ENCODE results near the gene EFNB2.

EFNB2 gene

DNA sequence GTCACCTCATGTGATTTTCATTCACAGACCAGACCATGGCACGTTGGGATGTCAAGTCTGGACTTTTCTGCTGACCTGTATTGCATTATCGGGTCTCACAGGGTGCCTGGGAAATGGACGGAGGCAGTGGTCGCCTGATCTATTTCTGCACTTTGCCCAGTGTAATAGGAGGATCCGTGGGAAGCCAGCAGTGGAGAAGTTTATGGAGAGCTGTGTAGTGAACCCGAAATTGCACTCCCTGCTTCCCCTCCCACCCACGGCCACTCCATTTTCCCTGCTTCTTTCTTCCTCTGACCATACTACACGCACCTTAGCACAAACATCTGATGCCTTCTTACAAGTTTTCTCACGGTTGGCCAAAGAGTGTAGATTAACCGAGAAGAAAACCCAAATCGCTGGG is 16.9 kb downstream of the EFNB2 start:
- Histone ChIP-seq H3K4me3 (ENCODE audit: low read length) (no peak overlapping the region), H3K27me3 (ENCODE audit: control insufficient read depth, low read length) (no peaks in the 10 kb centered on the region), H3K9me2 (replicated peaks; ENCODE audit: control insufficient read depth, low read length) (no peaks in the 10 kb centered on the region), H3K4me1 (ENCODE audit: control insufficient read depth, low read length) (no peaks in the 10 kb centered on the region), H3K4me2 (ENCODE audit: low read length) (no peak overlapping the region), H3K36me3 (ENCODE audit: control insufficient read depth, low read length) (no peaks in the 10 kb centered on the region), H3K27ac (ENCODE audit: low read depth, low read length) (no peak overlapping the region), H3K9me3 (ENCODE audit: control insufficient read depth, insufficient read depth, low read length) (no peaks in the 10 kb centered on the region), H4K20me1 (ENCODE audit: control insufficient read depth, insufficient read depth, low read depth, low read length) (no peaks in the 10 kb centered on the region), H3F3A (ENCODE audit: control insufficient read depth, insufficient read depth) (no peaks in the 10 kb centered on the region), H3K79me2 (ENCODE audit: control insufficient read depth, low read length) (no peaks in the 10 kb centered on the region)
- TF ChIP-seq EZH2phosphoT487 (IDR thresholded peaks at IDR 0.05; ENCODE audit: borderline replicate concordance, low read length): no peak
- TF ChIP-seq, protein P1, sequence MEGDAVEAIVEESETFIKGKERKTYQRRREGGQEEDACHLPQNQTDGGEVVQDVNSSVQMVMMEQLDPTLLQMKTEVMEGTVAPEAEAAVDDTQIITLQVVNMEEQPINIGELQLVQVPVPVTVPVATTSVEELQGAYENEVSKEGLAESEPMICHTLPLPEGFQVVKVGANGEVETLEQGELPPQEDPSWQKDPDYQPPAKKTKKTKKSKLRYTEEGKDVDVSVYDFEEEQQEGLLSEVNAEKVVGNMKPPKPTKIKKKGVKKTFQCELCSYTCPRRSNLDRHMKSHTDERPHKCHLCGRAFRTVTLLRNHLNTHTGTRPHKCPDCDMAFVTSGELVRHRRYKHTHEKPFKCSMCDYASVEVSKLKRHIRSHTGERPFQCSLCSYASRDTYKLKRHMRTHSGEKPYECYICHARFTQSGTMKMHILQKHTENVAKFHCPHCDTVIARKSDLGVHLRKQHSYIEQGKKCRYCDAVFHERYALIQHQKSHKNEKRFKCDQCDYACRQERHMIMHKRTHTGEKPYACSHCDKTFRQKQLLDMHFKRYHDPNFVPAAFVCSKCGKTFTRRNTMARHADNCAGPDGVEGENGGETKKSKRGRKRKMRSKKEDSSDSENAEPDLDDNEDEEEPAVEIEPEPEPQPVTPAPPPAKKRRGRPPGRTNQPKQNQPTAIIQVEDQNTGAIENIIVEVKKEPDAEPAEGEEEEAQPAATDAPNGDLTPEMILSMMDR (IDR thresholded peaks at IDR 0.05; ENCODE audit: low read depth, low read length, poor library complexity, severe bottlenecking): no peak

DNA sequence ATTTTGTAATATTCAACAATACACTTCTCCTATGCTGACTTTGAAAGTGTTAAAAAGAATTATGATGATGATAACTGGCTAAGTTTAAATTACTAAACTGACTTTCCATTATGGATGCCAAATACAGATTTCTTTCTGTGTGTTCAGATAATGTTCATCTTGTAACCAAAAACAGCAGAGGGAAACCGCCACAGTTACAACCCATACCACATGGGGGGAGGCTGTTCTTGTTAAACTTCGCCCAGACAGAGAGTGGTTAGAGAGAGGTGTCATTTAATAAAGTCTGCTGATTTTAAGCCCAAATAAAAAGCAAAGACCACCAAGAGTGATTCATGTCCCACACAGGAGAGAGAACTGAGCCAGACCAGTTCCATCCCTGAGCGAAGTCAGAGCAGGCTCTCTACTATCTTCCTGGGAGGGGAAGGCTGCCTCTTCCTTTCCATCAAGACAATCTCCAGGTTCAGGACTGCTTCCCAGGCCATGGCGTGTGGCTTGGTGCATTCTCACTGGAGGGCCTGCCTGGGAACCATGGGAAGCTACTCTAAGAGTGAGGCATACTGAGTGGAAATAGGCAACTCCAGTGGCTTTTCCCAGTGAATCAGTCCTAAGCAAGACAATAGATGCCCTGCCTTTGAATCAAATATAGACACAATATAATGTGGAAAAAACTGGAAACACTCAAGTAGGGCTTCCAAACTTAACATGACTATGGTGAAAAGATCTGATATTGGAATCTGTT is 18.2 kb downstream of the EFNB2 start:
- Histone ChIP-seq H3K4me3 (ENCODE audit: low read length) (no peak overlapping the region), H3F3A (ENCODE audit: control insufficient read depth, insufficient read depth) (no peaks in the 10 kb centered on the region), H3K27me3 (ENCODE audit: control insufficient read depth, low read length) (no peaks in the 10 kb centered on the region), H3K9me2 (replicated peaks; ENCODE audit: control insufficient read depth, low read length) (no peaks in the 10 kb centered on the region), H3K27ac (ENCODE audit: low read depth, low read length) (no peak overlapping the region), H3K4me1 (ENCODE audit: control insufficient read depth, low read length) (no peaks in the 10 kb centered on the region), H4K20me1 (ENCODE audit: control insufficient read depth, insufficient read depth, low read depth, low read length) (no peaks in the 10 kb centered on the region), H3K79me2 (ENCODE audit: control insufficient read depth, low read length) (no peaks in the 10 kb centered on the region), H3K4me2 (ENCODE audit: low read length) (no peak overlapping the region), H3K9me3 (ENCODE audit: control insufficient read depth, insufficient read depth, low read length) (no peaks in the 10 kb centered on the region), H3K36me3 (ENCODE audit: control insufficient read depth, low read length) (no peaks in the 10 kb centered on the region)
- no peak for TF ChIP-seq EZH2phosphoT487 (IDR thresholded peaks at IDR 0.05; ENCODE audit: borderline replicate concordance, low read length)
- TF ChIP-seq, protein P1 (IDR thresholded peaks at IDR 0.05; ENCODE audit: low read depth, low read length, poor library complexity, severe bottlenecking): no peak

DNA sequence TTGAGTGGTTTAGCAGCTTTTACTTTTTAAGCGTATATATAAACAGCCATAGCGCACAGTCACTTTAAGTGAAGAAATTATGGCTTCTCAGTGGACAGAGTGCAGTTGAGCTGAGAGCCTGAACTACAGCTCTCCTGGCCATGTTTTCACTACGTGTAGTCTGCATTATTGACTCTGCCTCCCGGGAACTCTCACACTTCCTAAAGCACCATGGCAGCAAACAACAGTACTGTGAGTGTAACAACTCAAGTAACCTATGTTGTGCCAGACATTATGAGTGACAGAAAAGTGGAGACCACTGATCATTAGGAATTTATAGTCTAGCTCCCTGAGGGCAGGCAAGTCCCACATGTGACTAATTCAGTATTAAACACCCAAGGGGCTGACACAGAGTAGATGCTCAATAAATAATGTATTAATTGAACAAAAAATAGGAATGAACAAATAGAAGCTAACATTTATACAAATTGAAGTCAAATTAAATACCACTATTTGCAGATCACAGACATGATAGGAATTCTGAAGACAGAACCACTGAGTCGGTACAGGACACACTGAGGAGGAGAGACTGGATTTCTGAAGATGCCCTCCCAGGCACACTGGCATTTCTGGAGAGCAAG is 19.7 kb downstream of the EFNB2 start:
- Histone ChIP-seq H3K4me1 (ENCODE audit: control insufficient read depth, low read length) (no peaks in the 10 kb centered on the region), H3K4me2 (ENCODE audit: low read length) (no peak overlapping the region), H3K36me3 (ENCODE audit: control insufficient read depth, low read length) (no peaks in the 10 kb centered on the region), H3K4me3 (ENCODE audit: low read length) (no peak overlapping the region), H3K9me3 (ENCODE audit: control insufficient read depth, insufficient read depth, low read length) (no peaks in the 10 kb centered on the region), H3K79me2 (ENCODE audit: control insufficient read depth, low read length) (no peaks in the 10 kb centered on the region), H3F3A (ENCODE audit: control insufficient read depth, insufficient read depth) (no peaks in the 10 kb centered on the region), H4K20me1 (ENCODE audit: control insufficient read depth, insufficient read depth, low read depth, low read length) (no peaks in the 10 kb centered on the region), H3K27me3 (ENCODE audit: control insufficient read depth, low read length) (no peaks in the 10 kb centered on the region), H3K27ac (ENCODE audit: low read depth, low read length) (no peak overlapping the region), H3K9me2 (replicated peaks; ENCODE audit: control insufficient read depth, low read length) (no peaks in the 10 kb centered on the region)
- no peak for TF ChIP-seq EZH2phosphoT487 (IDR thresholded peaks at IDR 0.05; ENCODE audit: borderline replicate concordance, low read length)
- TF ChIP-seq, protein P1 (IDR thresholded peaks at IDR 0.05; ENCODE audit: low read depth, low read length, poor library complexity, severe bottlenecking): no peak
